Ovary (tissue), 3 donors: ENCODE measurements around the gene KCNN1.

Experiments
- EP300 ChIP-seq: sonication (generic); formaldehyde crosslinking; IDR thresholded peaks from one replicate; pipeline ENCODE4 v1.6.1; 2017; ENCODE audit warnings: antibody characterized with exemption
- POLR2A ChIP-seq: fragments of 450-650 bp; IDR thresholded peaks from one replicate; pipeline ENCODE4 v1.6.1; 2017; ENCODE audit warnings: antibody characterized with exemption, mild to moderate bottlenecking, moderate library complexity
- TF ChIP-seq, protein P1 (sequence below), 3 donors: fragments of 450-650 bp in 2 of 3; fragments of 200-600 bp in 1 of 3; IDR thresholded peaks; one replicate each; pipeline versions ENCODE4 v1.5.1 to v1.8.0; 2016 to 2022; ENCODE audit warnings: antibody characterized with exemption in 3 of 3, mild to moderate bottlenecking in 1 of 3
- donor health status: DM: no; HTN: no; CAD: no.

DNA sequence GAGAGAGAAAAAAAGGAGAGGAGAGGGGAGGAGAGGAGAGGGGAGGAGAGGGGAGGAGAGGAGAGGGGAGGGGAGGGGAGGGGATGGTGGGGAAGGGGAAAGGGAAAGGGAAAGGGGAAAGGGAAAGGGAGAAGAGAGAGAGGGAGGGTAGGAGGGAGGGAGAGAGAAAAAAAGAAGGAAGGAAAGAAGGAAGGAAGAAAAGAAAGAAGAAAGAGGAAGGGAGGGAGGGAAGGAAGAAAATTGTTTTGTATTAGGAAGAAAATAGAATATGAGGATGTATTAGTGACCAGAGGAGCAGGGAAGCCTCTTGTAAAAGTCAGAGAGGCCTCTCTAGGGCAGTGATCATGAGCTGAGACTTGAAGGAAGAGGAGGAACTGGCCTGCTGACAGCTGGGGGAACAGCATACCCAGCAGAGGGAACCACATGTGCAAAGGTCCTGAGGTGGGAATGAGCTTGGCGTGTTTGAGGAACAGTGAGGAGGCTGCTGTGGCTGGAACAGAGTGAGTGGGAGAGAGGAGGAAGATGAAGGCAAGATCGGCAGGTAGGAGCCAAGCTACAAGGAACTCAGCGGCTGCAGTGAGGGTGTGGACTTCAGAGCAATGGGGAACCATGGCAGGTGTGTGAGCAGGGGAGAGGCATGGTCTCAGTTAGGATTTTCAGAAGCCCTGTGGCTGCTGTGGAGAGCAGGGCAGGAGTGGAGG is 9.6 kb upstream of the KCNN1 start:
- TF ChIP-seq, protein P1, sequence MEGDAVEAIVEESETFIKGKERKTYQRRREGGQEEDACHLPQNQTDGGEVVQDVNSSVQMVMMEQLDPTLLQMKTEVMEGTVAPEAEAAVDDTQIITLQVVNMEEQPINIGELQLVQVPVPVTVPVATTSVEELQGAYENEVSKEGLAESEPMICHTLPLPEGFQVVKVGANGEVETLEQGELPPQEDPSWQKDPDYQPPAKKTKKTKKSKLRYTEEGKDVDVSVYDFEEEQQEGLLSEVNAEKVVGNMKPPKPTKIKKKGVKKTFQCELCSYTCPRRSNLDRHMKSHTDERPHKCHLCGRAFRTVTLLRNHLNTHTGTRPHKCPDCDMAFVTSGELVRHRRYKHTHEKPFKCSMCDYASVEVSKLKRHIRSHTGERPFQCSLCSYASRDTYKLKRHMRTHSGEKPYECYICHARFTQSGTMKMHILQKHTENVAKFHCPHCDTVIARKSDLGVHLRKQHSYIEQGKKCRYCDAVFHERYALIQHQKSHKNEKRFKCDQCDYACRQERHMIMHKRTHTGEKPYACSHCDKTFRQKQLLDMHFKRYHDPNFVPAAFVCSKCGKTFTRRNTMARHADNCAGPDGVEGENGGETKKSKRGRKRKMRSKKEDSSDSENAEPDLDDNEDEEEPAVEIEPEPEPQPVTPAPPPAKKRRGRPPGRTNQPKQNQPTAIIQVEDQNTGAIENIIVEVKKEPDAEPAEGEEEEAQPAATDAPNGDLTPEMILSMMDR (IDR thresholded peaks at IDR 0.05), result no peak
- TF ChIP-seq POLR2A (no peak), EP300 (no peak)
